Measurements from ENCODE around the gene USP20.
"Not testable (repeated sequence)": the region's sequence is repeated elsewhere in the genome, so short reads cannot be mapped to it uniquely, and the experiment has no call there.

The USP20 gene

GRCh38 chr9:129890718-129891299 is 55.6 kb downstream of the USP20 start:
- not testable (repeated sequence) for DNase-seq (ENCODE audit: low read depth)

GRCh38 chr9:129891569-129891968 is 56.3 kb downstream of the USP20 start:
- DNase-seq (ENCODE audit: low read depth): no peak

GRCh38 chr9:129894120-129894823 is 59.0 kb downstream of the USP20 start:
- DNase-seq (ENCODE audit: low read depth): no peak

GRCh38 chr9:129895376-129896268 is 60.4 kb downstream of the USP20 start:
- no peak for DNase-seq (ENCODE audit: low read depth)

- no peak for DNase-seq (ENCODE audit: low read depth)
Measured at GRCh38 chr9:129897263-129897662, 62.0 kb downstream of the USP20 start.

- no peak for DNase-seq (ENCODE audit: low read depth)
Measured at GRCh38 chr9:129898185-129898584, 62.9 kb downstream of the USP20 start.

GRCh38 chr9:129899620-129900019 is 64.4 kb downstream of the USP20 start:
- no peak for DNase-seq (ENCODE audit: low read depth)

- DNase-seq (ENCODE audit: low read depth): no peak
Measured at GRCh38 chr9:129900263-129901027, 65.2 kb downstream of the USP20 start.

GRCh38 chr9:129901993-129902739 is 66.9 kb downstream of the USP20 start:
- DNase-seq (ENCODE audit: low read depth): no peak

GRCh38 chr9:129902740-129903134 is 67.5 kb downstream of the USP20 start:
- DNase-seq (ENCODE audit: low read depth): no peak

- DNase-seq (ENCODE audit: low read depth): no peak
Measured at GRCh38 chr9:129904734-129905133, 69.5 kb downstream of the USP20 start.

GRCh38 chr9:129906298-129906697 is 71.0 kb downstream of the USP20 start:
- DNase-seq (ENCODE audit: low read depth): no peak

- no peak for DNase-seq (ENCODE audit: low read depth)
Measured at GRCh38 chr9:129907201-129907600, 71.9 kb downstream of the USP20 start.

- DNase-seq (ENCODE audit: low read depth): no peak
Measured at GRCh38 chr9:129908906-129909305, 73.6 kb downstream of the USP20 start.

GRCh38 chr9:129909851-129910250 is 74.6 kb downstream of the USP20 start:
- no peak for DNase-seq (ENCODE audit: low read depth)

- DNase-seq (ENCODE audit: low read depth): no peak
Measured at GRCh38 chr9:129910628-129911567, 75.6 kb downstream of the USP20 start.

- DNase-seq (ENCODE audit: low read depth): no peak
Measured at GRCh38 chr9:129914051-129914450, 78.8 kb downstream of the USP20 start.

- no peak for DNase-seq (ENCODE audit: low read depth)
Measured at GRCh38 chr9:129916707-129917106, 81.4 kb downstream of the USP20 start.

- no peak for DNase-seq (ENCODE audit: low read depth)
Measured at GRCh38 chr9:129918296-129918950, 83.2 kb downstream of the USP20 start.

GRCh38 chr9:129919277-129919676 is 84.0 kb downstream of the USP20 start:
- DNase-seq (ENCODE audit: low read depth): no peak

All from stimulated activated CD8-positive, alpha-beta memory T cell treated with anti-CD3 and anti-CD28 coated beads, Interleukin-7, amount 100 ng/mL, for 24 hours (primary cell).